ENCODE data around the gene FAM53B. TPM values are rescaled to one million over a fixed set of nuclear protein-coding genes. Genes with fewer than 3 reads are reported as not detected.

Gene FAM53B
- polyA plus RNA-seq, 1 of the 3 experiments (the other 2 are of a cell fraction), result 5.6 TPM

DNA sequence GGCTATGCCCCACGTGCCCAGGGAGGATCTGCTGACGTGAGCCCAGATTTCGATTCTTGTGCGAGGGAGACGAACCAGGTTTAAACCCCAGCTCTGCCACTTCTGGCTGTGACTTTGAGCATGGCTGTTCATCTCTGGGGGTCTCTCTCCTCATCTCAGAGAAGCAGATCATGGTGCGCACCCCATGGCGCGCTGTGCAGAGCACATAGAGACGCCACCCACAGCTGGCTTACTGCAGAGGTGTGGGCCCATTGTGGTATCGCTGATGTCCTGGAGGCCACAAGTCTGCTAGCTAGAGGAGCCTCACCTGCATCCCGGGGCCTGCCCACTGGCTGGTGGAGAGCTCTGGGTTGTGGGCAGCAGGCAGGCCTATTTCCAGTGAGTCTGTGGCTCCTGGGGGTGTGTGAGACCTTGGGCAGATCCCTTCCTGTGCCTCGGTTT is 142.0 kb downstream of the FAM53B start:
- Histone ChIP-seq H2AFZ (ENCODE audit: low read depth) (no peak overlapping the region), H4K20me1 (ENCODE audit: insufficient read depth) (no peaks in the 10 kb centered on the region), H3K9ac (no peak overlapping the region), H3F3A (replicated peaks; ENCODE audit: insufficient read depth) (no peaks in the 10 kb centered on the region), H3K4me3 (ENCODE audit: low read depth in 2 of 2, low read length in 1 of 2) (no peak overlapping the region), H3K4me2 (no peak overlapping the region), H3K36me3 (replicated peaks in 1 of 2; ENCODE audit: control insufficient read depth in 1 of 2, insufficient read depth in 2 of 2, low read length in 1 of 2) (no peaks in the 10 kb centered on the region), H3K79me2 (ENCODE audit: insufficient read depth) (no peaks in the 10 kb centered on the region), H3K27me3 (ENCODE audit: insufficient read depth) (no peaks in the 10 kb centered on the region), H3K4me1 (ENCODE audit: control insufficient read depth in 1 of 2, insufficient read depth in 2 of 2, low read depth in 1 of 2, low read length in 1 of 2) (peaks cover 0 to 13% of the 10 kb centered on the region in 2 experiments; a peak in 1 of 4 replicates), H3K27ac (ENCODE audit: low read depth in 2 of 2, low read length in 1 of 2) (no peak overlapping the region), H3K9me2 (no peaks in the 10 kb centered on the region), H3K9me3 (no peaks in the 10 kb centered on the region)
- no peak for DNase-seq
- CTCF ChIA-PET, result interaction anchor here (0.7 to 3.6 kb wide), 3 partner anchors 12 to 140 kb away, joined by 3 to 15 read pairs (median 3); no protein-coding TSS in a partner anchor
- POLR2A ChIA-PET, result no interaction called here
- TF ChIP-seq PBX3 (IDR thresholded peaks at IDR 0.05) (no peak), RCOR1 (IDR thresholded peaks at IDR 0.05; ENCODE audit: low read length) (no peak), TEAD4 (IDR thresholded peaks at IDR 0.05; ENCODE audit: borderline replicate concordance, insufficient read depth) (no peak), RFX5 (IDR thresholded peaks at IDR 0.05; ENCODE audit: low read length) (no peak), POLR2AphosphoS5 (IDR thresholded peaks at IDR 0.05; ENCODE audit: low read depth, low read length) (no peak), GABPA (IDR thresholded peaks at IDR 0.05; ENCODE audit: low read depth) (no peak), TAF1 (IDR thresholded peaks at IDR 0.05; ENCODE audit: borderline replicate concordance, low read depth, low read length) (no peak), FOXM1 (IDR thresholded peaks at IDR 0.05; ENCODE audit: low read depth) (no peak), REST (IDR thresholded peaks at IDR 0.05; ENCODE audit: low read depth, low read length) (no peak), NRF1 (IDR thresholded peaks at IDR 0.05; ENCODE audit: low read depth, low read length) (no peak), MEF2A (IDR thresholded peaks at IDR 0.05; ENCODE audit: borderline replicate concordance, low read depth) (no peak), SIN3A (IDR thresholded peaks at IDR 0.05; ENCODE audit: borderline replicate concordance, low read depth, low read length) (no peak), ELF1 (IDR thresholded peaks at IDR 0.05) (no peak), EZH2phosphoT487 (IDR thresholded peaks at IDR 0.05; ENCODE audit: borderline replicate concordance, low read depth) (no peak), EP300 (IDR thresholded peaks at IDR 0.05; ENCODE audit: borderline replicate concordance in 1 of 2, low read depth in 1 of 2, low read length in 1 of 2) (no peak), YY1 (IDR thresholded peaks at IDR 0.05; ENCODE audit: low read depth) (no peak), RAD21 (IDR thresholded peaks at IDR 0.05; ENCODE audit: low read length) (no peak)
- TF ChIP-seq, protein P1, sequence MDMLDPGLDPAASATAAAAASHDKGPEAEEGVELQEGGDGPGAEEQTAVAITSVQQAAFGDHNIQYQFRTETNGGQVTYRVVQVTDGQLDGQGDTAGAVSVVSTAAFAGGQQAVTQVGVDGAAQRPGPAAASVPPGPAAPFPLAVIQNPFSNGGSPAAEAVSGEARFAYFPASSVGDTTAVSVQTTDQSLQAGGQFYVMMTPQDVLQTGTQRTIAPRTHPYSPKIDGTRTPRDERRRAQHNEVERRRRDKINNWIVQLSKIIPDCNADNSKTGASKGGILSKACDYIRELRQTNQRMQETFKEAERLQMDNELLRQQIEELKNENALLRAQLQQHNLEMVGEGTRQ (IDR thresholded peaks at IDR 0.05; ENCODE audit: borderline replicate concordance, low read depth, low read length), result no peak
- WGBS (ENCODE audit: low lambda C conversion rate), result no CpG with 5 or more reads among the region's 12 CpGs
